Loucy (cell line): ENCODE results near the gene CENPQ.

Source experiments
- CTCF ChIP-seq: fragments of 200-600 bp; sonication (generic); conservative IDR thresholded peaks from 2 replicates; pipeline ENCODE4 v1.5.1; 2014; ENCODE audit warnings: mild to moderate bottlenecking, antibody characterized with exemption, low read length
- EZH2phosphoT487 ChIP-seq: fragments of 200-600 bp; IDR thresholded peaks from 2 replicates; pipeline ENCODE4 v1.6.1; 2018; ENCODE audit warnings: antibody characterized with exemption, mild to moderate bottlenecking, moderate library complexity, borderline replicate concordance

- no peak for TF ChIP-seq EZH2phosphoT487
- no peak for TF ChIP-seq CTCF
Observed at GRCh38 chr6:49509342-49509741, 46.2 kb downstream of the CENPQ start.
